Measurements from ENCODE around the gene LTV1.
"Not testable (repeated sequence)": the region's sequence is repeated elsewhere in the genome, so short reads cannot be mapped to it uniquely, and the experiment has no call there.

Gene LTV1, protein sequence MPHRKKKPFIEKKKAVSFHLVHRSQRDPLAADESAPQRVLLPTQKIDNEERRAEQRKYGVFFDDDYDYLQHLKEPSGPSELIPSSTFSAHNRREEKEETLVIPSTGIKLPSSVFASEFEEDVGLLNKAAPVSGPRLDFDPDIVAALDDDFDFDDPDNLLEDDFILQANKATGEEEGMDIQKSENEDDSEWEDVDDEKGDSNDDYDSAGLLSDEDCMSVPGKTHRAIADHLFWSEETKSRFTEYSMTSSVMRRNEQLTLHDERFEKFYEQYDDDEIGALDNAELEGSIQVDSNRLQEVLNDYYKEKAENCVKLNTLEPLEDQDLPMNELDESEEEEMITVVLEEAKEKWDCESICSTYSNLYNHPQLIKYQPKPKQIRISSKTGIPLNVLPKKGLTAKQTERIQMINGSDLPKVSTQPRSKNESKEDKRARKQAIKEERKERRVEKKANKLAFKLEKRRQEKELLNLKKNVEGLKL
- 3.5 to 22.4 (median 15.6) reads per million in 18 experiments for total RNA-seq

DNA sequence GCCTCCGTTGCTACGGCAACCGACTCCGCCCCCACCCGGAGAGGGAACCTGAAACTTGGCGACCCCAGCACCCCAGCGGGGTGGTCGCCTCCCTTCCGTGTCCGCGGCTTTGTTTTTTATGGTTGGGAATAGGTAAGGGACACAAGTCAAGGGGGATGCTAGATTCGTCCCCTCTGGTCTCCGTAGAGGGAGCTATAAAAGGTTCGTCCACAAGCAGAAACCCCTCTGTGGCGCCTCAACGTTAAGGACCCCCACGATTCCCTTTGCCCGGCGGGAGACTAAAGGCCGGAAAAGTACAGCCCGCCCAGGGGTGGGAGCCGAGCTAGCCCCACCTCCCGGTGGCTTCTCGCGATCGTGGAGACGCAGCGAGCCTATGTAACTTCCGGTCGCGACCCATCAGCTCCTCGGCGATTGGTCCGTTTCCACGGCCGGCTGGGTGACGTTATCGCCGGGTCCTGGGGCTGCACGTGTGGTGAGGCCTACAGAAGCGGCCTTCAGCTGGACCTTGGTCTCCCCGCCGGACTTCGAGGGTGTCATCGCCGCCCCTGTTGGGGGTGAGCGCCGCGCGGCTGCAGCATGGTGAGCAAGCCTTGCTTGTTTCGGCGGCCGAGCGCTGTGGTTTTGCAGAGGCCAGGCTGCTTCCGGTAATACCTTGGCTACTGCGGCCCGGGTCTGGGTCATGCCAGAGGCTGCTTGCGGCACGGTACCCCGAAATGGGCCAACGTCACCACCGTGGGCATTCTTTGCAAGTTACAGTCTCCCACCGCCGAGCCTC lies at the start of gene LTV1:
Gene LTV1 (plus strand): TSS at position 437 of the 775 bp plus-strand sequence. CDS start 140 bp downstream, at position 577.
- peak; percentile 97 to 98 for DNase-seq

DNA sequence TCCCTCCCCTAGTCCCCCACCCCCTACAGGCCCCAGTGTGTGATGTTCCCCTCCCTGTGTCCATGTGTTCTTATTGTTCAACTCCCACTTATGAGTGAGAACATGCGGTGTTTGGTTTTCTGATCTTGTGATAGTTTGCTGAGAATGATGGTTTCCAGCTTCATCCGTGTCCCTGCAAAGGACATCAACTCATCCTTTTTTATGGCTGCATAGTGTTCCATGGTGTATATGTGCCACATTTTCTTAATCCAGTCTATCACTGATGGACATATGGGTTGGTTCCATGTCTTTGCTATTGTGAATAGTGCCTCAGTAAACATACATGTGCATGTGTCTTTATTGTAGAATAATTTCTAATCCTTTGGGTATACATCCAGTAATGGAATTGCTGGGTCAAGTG lies 46.6 kb upstream of the LTV1 start:
- DNase-seq, result not testable (repeated sequence)

DNA sequence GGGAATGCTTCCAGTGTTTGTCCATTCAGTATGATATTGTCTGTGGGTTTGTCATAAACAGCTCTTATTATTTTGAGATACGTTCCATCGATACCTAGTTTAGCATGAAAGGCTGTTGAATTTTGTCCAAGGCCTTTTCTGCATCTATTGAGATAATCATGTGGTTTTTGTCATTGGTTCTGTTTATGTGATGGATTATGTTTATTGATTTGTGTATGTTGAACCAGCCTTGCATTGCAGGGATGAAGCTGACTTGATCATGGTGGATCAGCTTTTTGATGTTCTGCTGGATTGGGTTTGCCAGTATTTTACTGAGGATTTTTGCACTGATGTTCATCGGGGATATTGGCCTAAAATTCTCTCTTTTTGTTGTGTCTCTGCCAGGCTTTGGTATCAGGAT lies 44.7 kb upstream of the LTV1 start:
- DNase-seq, result not testable (repeated sequence)

DNA sequence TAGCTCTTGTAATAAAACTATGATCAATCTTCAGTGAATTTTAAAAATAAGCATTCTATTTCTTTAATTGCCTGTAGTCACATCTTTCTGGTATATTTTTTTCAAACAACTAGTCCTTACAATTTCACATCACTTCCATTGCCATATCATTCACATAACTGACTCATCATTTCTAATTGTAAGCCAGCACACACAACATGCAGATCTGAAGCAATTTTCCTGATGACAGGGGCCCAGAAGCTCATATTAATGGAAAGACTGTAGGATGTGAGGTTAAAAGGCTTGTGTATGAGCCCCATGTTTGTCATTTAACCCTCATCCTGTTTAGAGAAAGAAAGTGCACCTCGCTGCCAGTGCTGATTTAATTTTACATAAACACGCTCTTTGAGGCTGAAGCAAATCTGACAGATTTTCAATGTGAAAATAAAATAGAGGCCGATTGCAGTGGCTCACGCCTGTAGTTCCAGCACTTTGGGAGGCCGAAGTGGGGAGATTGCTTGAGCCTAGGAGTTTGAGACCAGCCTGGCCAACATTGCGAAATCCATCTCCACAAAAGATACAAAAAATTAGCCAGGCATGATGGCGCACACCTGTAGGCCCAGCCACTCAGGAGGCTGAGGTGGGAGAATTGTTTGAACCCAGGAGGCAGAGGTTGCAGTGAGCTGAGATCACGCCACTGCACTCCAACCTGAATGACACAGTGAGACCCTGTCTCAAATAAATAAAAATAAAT lies 40.1 kb upstream of the LTV1 start:
- DNase-seq, result peak; percentile 21 to 44

DNA sequence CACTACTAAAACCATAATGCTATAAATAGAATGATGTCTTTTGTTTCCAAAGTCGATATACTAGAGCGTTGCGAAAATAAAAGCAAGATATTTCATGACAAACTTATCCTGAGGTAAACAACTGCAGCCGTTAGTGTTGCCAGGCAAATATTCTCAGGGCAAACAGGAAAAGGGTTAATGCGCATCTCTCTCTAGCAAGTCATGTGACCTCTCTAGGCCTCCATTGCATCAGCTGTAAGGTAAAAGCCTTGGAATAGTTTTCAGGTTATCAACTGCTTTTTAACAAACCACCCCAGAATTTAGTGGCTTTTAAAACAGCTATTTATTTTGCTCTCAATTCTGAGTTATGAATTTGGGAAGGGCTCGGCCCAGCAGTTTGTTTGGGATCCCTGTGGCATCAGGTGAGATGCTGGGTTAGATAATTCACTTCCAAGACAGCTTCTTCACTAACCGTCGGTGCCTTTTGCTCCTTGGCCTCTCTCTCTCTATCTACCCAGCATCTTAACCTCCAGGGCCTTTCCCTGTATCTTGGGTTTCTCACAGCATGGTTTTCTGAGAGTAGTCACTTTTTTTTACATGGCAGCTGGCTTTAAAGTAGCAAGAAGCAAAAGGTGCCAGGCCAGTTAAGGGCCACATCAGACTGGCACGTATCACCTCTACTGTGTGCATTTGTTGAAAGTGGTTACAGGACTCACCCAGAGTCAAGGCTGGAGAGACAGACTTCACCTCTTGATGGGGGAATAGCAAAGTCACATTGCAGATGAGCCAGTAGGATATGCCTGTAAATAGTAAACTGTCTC lies 39.2 kb upstream of the LTV1 start:
- DNase-seq, result no peak

DNA sequence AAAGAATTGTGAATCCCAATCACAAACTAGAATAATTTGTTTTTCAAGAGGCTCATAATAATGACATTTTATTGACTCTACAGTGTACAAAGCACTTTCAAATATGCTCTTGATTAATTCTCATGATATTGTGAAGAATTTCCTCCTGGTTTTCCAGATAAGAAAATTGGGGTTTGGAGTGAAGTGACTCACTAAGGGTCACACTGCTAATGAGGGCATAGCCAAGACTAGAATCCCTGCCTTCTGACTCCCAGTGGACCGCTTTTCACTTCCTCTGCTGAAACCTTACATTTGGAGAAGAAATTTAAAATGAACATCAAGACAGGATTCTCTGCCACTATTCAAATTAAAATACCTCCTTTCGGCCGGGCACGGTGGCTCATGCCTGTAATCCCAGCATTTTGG lies 38.3 kb upstream of the LTV1 start:
- DNase-seq, result peak; percentile 13 to 52

DNA sequence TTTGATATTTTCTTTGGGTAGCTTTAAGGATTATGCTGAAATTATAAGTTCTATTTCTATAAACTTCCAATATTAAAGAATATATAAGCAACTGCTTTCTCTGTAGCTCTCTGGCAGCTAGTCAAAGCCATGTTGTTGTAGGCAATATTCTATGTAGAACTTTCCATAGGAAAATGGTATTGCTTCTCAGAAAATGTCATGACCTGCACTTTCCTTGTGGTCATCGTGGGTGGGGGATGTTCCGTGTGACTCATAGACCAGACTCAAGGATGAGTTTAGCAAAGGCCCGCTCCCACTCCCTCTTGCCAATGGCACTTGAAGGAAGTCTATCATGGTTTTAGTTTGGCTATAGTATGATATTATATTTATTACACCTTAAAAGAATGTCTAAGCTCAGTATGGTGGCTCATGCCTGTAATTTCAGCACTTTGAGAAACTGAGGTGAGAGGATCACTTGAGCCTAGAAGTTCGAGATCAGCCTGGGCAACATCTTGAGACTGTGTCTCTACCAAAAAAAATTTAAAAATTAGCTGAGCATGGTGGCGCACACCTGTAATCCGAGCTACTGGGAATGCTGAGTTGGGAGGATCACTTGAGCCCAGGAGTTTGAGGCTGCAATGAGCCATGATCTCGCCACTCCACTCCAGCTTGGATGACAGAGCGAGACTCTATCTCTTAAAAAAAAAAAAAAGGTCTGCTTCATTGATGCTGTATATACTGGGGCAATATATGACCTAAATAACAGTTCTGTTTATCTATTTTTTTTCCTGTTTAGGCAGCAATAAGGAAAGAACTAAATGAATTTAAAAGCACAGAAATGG lies 36.6 kb upstream of the LTV1 start:
- DNase-seq, result peak; percentile 95 to 99

DNA sequence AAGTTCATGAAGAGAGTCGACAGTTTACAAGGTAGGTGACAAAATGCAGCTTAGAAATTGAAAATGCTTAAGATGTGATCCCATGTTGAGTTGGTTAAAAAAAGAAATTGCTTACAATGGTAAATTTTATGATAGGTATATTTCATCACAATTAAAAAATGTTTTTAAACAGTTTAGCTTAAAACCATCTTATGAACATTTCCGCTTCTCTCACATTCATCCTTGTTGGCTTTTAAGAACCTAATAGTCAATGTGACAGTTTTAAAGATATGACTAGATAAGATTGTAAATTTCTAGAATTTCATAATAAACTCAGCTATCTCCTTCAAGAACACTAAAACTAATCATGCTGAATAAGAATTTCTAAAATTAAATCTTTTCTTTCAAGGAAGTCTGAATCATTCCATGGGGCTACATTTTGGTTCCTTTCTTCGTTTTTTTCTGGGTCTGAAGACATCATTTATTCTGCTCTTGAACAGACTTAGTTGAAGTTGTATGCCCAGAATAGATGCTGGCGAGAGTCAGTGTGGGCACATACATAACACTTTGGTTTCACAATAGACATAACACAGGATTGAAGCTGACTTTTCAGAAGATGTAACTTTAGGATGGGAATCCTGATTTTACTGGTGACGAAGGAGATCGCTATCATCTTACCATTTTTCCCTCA lies 35.9 kb upstream of the LTV1 start:
- DNase-seq, result peak; percentile 79 to 88

DNA sequence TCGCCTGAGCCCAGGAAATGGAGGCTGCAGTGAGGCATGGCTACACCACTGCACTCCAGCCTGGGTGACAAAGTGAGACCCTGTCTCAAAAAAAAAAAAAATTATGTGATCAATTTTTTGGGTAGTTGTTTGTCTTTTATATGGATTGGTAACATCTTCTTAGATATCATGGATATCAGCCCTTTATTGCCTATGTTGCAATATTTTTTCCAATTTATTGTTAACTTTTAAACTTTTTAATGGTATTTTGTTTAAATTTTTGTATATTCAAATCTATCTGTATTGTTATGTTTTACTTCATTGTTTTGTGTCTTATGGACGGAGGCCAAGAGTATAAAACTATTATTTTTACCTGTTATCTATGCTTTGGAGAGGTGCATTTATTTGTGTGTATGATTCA lies 32.4 kb upstream of the LTV1 start:
- DNase-seq, result no peak

DNA sequence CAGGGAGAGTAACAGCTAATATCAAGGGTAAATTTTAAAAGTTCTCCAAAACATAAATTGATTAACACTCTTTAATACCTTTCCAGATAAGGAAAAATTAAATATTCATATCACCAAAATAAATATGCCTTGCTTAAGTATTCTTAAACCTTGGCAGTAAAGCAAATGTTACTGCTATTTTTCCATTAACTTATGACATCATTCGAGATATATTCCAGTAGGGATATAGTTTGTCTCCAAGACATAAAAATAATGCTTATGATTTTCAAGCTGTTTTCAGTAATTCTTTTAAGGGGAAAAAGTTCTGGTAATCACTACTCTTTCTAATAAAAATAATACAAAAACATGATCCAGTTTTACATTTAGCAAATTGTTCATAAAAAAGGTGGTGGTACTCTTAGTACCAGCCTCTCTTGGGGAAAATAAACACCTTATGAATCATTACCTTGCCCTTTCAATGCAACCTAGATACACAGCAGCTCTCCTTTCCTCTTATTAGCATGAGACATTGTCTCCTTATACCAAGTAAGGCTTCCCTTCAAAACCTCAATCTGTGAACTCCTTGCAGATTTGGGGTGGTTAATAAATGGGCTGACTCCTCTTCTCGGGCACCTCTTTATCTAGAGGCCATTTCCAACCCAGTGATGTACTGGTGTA lies 31.5 kb upstream of the LTV1 start:
- no peak for DNase-seq

DNA sequence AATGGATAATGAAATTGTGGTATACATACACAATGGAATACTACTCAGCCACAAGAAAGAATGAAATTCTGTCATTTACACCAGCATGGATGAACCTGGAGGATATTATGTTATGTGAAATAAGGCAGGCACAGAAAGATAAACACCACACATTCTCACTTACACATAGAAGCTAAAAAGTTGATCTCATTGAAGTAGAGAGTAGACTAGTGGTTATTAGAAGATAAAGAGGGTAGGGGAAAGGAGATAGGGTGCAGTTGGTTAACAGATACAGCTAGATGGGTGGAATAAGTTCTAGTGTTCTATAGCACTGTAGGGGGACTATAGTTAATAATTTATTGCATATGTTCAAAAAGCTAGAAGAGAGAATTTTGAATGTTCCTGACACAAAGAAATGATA lies 25.5 kb upstream of the LTV1 start:
- no peak for DNase-seq

DNA sequence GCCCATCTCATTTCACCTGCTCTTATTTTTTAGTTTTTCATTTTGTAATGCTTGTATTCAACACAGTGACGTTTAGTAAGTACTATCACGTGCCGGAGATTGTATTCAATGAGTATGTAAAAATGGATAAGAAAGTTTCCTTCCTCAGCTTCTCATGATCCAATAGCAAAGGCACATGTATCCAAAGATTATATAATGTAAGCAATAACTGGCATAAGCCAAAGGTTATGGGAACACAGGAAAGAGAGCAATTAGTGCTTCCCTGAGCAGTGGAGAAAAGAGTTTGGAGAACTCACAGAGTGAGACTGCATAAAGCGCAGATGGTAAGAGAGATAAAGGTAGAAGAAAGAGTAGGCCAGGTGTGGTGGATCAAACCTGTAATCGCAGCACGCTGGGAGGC lies 21.8 kb upstream of the LTV1 start:
- no peak for DNase-seq

DNA sequence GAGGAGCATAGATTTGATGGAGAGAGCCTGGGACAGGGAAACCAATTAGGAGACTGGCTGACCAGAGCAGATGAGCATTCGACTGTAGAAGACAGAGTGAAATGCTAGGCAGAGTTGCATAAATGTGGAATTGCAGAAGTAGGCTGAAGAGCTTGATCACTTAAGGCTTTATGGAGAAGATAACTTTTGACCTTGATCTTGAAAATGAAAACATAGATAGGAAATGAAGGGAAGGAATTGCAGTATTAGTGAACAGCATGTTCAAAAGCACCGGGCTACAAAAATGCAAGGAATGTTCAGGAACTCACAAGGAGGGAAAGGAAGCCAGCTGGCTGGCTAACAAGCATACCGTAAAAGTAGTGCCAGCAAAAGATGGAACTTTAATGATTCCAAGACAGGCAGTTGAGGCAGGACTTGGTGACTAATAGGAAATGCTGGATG lies 20.5 kb upstream of the LTV1 start:
- peak; percentile 26 to 29 for DNase-seq

DNA sequence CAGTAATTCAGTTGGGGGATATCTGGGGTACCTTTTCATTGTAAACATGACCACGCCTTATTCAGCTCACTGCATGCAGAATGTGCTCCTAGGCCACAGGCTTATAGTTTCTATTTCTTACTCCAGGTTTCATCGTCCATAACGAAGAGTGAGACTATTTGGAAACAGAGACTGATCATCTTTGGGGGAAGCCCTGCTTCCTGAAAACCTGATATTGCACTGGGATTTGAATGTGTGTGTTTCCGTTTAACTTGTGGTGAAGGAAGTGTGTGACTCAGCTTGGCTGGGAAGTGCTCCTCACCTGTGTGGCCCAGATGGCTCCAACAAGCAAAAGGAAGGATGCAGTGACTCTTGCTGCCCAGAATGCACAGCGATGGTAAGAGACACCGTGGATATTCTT lies 19.6 kb upstream of the LTV1 start:
- no peak for DNase-seq

DNA sequence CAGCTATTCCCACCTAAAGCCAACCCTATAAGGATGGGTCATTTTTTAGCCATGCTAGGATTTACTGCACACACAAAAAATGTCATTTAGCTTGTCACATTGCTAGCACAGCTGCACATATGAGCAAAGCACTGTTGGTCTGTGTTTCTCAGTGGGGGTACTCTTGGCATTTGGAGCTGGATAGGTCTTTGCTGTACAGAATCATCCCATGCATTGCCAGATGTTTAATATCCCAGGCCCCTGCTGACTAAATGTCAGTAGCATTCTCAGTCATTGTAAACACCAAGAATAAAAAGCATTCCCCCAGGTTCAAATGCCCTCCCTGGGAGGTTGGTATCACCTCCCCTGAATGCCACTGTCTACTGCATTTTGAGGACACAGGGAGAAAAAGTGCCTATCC lies 14.6 kb upstream of the LTV1 start:
- DNase-seq, result no peak

DNA sequence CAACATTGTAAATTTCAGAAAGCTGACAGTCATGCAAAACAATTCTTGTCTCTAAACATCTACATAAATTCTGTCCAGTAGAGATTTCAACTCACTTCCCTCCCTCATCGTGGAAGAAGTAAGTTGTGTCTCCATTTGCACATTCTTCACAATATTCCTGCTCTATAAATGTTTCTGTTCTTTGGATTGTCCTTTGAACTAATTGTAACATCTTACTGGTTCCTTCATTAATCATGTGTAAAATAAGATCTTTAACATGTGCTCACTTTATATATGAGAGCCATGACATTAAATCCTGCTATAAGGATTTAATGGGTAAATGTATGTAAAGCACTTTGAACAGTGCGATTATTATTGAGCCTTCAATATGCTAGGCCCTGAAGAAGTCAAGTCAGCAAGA lies 7.0 kb upstream of the LTV1 start:
- no peak for DNase-seq

DNA sequence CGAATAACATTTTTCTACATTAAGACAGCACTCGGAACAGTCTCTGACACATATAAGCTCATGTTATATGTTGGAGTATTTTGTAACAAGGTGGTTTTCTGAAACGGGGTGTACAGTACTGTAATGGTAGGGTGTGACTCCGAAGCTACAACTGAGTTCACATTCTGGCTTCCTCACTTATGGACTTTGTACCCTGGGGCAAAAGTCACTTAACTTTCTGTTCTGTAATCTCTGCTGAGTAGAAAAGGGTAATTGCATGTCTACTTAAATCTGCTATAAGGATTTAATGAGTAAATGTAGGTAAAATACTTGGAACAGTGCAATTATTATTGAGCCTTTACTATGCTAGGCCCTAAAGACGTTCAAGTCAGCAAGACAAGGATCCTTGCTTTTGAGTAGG lies 4.7 kb upstream of the LTV1 start:
- no peak for DNase-seq

DNA sequence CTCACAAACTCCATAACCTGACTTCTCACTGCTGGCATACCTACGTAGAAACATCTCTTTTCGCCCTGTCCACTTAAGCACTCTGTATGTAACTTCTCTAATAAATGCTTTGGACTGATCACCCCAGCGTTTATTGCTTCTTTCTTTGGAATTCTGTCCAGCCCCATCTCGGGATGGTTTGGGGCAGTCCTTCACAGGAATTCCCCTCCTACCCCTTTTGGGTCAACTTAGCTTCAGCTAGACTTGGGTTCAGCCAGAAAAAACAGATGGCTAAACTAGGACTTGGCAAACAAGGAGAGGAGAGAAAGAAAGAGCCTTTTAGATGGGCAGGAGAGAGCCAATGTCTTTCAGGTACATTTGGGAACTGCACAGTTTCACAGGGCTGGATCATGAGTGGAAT lies 3.9 kb upstream of the LTV1 start:
- DNase-seq, result no peak

DNA sequence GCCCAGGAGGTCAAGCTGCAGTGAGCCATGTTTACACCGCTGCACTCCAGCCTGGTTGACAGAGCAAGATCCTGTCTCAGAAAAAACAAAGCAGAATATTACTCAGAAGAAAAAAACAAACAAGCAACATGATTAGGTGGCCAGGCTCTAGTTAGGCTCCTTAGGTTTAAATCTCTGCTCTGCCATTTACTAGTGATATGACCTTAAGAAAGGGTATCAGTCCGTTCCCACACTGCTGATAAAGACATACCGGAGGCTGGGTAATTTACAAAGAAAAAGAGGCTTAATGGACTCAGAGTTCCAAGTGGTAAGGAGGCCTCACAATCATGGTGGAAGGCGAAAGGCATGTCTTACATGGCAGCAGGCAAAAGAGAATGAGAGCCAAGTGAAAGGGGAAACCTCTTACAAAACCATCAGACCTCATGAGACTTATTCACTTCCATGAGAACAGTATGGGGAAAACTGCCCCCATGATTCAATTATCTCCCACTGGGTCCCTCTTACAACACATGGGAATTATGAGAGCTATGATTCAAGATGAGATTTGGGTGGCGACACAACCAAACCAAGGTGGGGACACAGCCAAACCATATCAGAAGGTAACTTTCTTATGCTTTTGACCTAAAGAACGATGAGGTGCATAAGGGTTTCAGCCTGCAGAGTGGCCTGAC lies 2.4 kb upstream of the LTV1 start:
- peak; percentile 31 to 39 for DNase-seq

Measured in inflammatory macrophage (primary cell).